Measurements from ENCODE around the gene WDR91. TPM values are rescaled to one million over a fixed set of nuclear protein-coding genes. Genes with fewer than 3 reads are reported as not detected.

WDR91 gene
- total RNA-seq, 1 experiment from 2014 or later = 7.0 TPM

- DNase-seq (ENCODE audit: low spot score) = no peak
- H3K9me3 ChIP-seq (ENCODE audit: low read depth, low read length, poor library complexity, severe bottlenecking) = no peaks in the 10 kb centered on the region
- H3K4me3 ChIP-seq (ENCODE audit: low read depth, low read length, poor library complexity, severe bottlenecking) = no peak overlapping the region
- no peaks in the 10 kb centered on the region for H3K36me3 ChIP-seq (ENCODE audit: insufficient read depth, low read length, poor library complexity, severe bottlenecking)
- TF ChIP-seq, protein P1, sequence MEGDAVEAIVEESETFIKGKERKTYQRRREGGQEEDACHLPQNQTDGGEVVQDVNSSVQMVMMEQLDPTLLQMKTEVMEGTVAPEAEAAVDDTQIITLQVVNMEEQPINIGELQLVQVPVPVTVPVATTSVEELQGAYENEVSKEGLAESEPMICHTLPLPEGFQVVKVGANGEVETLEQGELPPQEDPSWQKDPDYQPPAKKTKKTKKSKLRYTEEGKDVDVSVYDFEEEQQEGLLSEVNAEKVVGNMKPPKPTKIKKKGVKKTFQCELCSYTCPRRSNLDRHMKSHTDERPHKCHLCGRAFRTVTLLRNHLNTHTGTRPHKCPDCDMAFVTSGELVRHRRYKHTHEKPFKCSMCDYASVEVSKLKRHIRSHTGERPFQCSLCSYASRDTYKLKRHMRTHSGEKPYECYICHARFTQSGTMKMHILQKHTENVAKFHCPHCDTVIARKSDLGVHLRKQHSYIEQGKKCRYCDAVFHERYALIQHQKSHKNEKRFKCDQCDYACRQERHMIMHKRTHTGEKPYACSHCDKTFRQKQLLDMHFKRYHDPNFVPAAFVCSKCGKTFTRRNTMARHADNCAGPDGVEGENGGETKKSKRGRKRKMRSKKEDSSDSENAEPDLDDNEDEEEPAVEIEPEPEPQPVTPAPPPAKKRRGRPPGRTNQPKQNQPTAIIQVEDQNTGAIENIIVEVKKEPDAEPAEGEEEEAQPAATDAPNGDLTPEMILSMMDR (conservative IDR thresholded peaks at IDR 0.05; ENCODE audit: low read depth, low read length) = no peak
- no peak for TF ChIP-seq EZH2 (IDR thresholded peaks at IDR 0.05; ENCODE audit: borderline replicate concordance, low read depth, low read length, poor library complexity, severe bottlenecking)
- no peaks in the 10 kb centered on the region for H3K4me1 ChIP-seq (ENCODE audit: insufficient read depth, low read length, poor library complexity, severe bottlenecking)
- intact Hi-C loops (cut with micrococcal nuclease; ENCODE audit: unreplicated experiment) = no loop called here
- H3K27me3 ChIP-seq (replicated peaks; ENCODE audit: insufficient read depth, low read depth, low read length, poor library complexity) = no peaks in the 10 kb centered on the region
- no TSS peak for BruUV-seq (replicated peaks)
- no peak overlapping the region for H3K27ac ChIP-seq (ENCODE audit: low read depth, low read length, poor library complexity, severe bottlenecking)
- CTCF ChIA-PET = no interaction called here
- POLR2A ChIA-PET (ENCODE audit: low non-redundant PET) = no interaction called here
These were observed 20.4 kb upstream of the WDR91 start for GRCh38 chr7:135231686-135232085.

DNA sequence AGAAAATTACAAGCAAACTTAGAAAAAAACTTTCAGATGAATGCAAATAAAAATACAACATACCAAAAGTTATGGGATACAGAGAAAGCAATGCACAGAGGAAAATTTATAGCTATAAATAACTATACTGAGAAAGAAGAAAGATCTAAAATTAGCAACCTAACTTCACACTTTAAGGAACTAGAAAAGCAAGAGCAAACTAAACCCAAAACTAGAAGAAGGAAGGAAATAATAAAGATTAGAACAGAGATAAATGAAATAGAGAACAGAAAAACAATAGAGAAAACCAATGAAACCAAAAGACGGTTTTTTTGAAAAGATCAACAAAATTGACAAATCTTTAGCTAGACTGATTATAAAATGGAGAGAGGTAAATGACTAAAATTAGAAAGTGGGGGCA is 12.7 kb upstream of the WDR91 start:
- no peak for DNase-seq (ENCODE audit: low spot score)
- Histone ChIP-seq H3K36me3 (ENCODE audit: insufficient read depth, low read length, poor library complexity, severe bottlenecking) (no peaks in the 10 kb centered on the region), H3K27me3 (replicated peaks; ENCODE audit: insufficient read depth, low read depth, low read length, poor library complexity) (no peaks in the 10 kb centered on the region), H3K27ac (ENCODE audit: low read depth, low read length, poor library complexity, severe bottlenecking) (no peak overlapping the region), H3K4me3 (ENCODE audit: low read depth, low read length, poor library complexity, severe bottlenecking) (no peak overlapping the region), H3K9me3 (ENCODE audit: low read depth, low read length, poor library complexity, severe bottlenecking) (no peaks in the 10 kb centered on the region), H3K4me1 (ENCODE audit: insufficient read depth, low read length, poor library complexity, severe bottlenecking) (no peaks in the 10 kb centered on the region)
- CTCF ChIA-PET = no interaction called here
- BruUV-seq (replicated peaks) = no TSS peak
- POLR2A ChIA-PET (ENCODE audit: low non-redundant PET) = no interaction called here
- intact Hi-C loops (cut with micrococcal nuclease; ENCODE audit: unreplicated experiment) = no loop called here
- no peak for TF ChIP-seq EZH2 (IDR thresholded peaks at IDR 0.05; ENCODE audit: borderline replicate concordance, low read depth, low read length, poor library complexity, severe bottlenecking)
- TF ChIP-seq, protein P1 (conservative IDR thresholded peaks at IDR 0.05; ENCODE audit: low read depth, low read length) = no peak

- Histone ChIP-seq H3K4me3 (ENCODE audit: low read depth, low read length, poor library complexity, severe bottlenecking) (no peak overlapping the region), H3K36me3 (ENCODE audit: insufficient read depth, low read length, poor library complexity, severe bottlenecking) (no peaks in the 10 kb centered on the region), H3K27me3 (replicated peaks; ENCODE audit: insufficient read depth, low read depth, low read length, poor library complexity) (no peaks in the 10 kb centered on the region), H3K4me1 (ENCODE audit: insufficient read depth, low read length, poor library complexity, severe bottlenecking) (no peaks in the 10 kb centered on the region), H3K9me3 (ENCODE audit: low read depth, low read length, poor library complexity, severe bottlenecking) (no peaks in the 10 kb centered on the region), H3K27ac (ENCODE audit: low read depth, low read length, poor library complexity, severe bottlenecking) (no peak overlapping the region)
- no peak for TF ChIP-seq EZH2 (IDR thresholded peaks at IDR 0.05; ENCODE audit: borderline replicate concordance, low read depth, low read length, poor library complexity, severe bottlenecking)
- intact Hi-C loops (cut with micrococcal nuclease; ENCODE audit: unreplicated experiment) = no loop called here
- ChIA-PET POLR2A (ENCODE audit: low non-redundant PET) (no interaction called here), CTCF (no interaction called here)
- no peak for DNase-seq (ENCODE audit: low spot score)
- no TSS peak for BruUV-seq (replicated peaks)
These were observed 6.6 kb upstream of the WDR91 start for GRCh38 chr7:135217645-135218509.

DNA sequence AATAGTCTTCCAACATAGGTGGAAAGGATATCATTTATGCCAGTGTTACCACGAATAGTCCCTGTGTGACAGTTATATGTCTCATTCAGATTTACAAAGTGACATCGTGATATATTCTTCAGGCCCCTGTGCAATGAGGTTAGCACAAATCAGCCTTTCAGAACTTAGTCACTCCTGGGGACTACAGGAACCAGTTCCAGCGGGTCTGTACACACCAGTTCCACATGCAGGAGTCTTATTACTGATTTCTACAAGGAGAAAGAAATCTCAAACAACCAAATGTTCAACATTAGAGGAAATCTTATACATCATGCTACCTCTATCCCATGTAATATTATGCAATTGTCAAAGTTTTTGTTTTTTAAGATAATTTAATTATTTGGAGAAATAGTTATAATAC is 4.4 kb upstream of the WDR91 start:
- POLR2A ChIA-PET (ENCODE audit: low non-redundant PET) = no interaction called here
- no peaks in the 10 kb centered on the region for H3K4me1 ChIP-seq (ENCODE audit: insufficient read depth, low read length, poor library complexity, severe bottlenecking)
- intact Hi-C loops (cut with micrococcal nuclease; ENCODE audit: unreplicated experiment) = no loop called here

More for the DNA sequence above, 4.4 kb upstream of the WDR91 start:
- CTCF ChIA-PET = no interaction called here
- Histone ChIP-seq H3K9me3 (ENCODE audit: low read depth, low read length, poor library complexity, severe bottlenecking) (no peaks in the 10 kb centered on the region), H3K4me3 (ENCODE audit: low read depth, low read length, poor library complexity, severe bottlenecking) (no peak overlapping the region), H3K27me3 (replicated peaks; ENCODE audit: insufficient read depth, low read depth, low read length, poor library complexity) (no peaks in the 10 kb centered on the region), H3K36me3 (ENCODE audit: insufficient read depth, low read length, poor library complexity, severe bottlenecking) (no peaks in the 10 kb centered on the region), H3K27ac (ENCODE audit: low read depth, low read length, poor library complexity, severe bottlenecking) (no peak overlapping the region)
- TF ChIP-seq, protein P1 (conservative IDR thresholded peaks at IDR 0.05; ENCODE audit: low read depth, low read length) = no peak
- no peak for TF ChIP-seq EZH2 (IDR thresholded peaks at IDR 0.05; ENCODE audit: borderline replicate concordance, low read depth, low read length, poor library complexity, severe bottlenecking)
- BruUV-seq (replicated peaks) = no TSS peak
- DNase-seq (ENCODE audit: low spot score) = no peak

Measured in A673 (cell line).